Lower leg skin (tissue), 4 donors: Measurements from ENCODE around the gene RAB27B. TPM values are rescaled to one million over a fixed set of nuclear protein-coding genes. Genes with fewer than 3 reads are reported as not detected.
"Not testable (repeated sequence)": the region's sequence is repeated elsewhere in the genome, so short reads cannot be mapped to it uniquely, and the experiment has no call there.

Source experiments
- DNase-seq, 2 donors: peaks; one replicate each; pipeline ENCODE4 v3.0.0-alpha.2; 2019; ENCODE audit warnings: low spot score in 2 of 2
- H3K4me3 ChIP-seq: fragments of 200-600 bp; sonication (generic); 2 replicates; pipeline ENCODE4 v1.5.1; 2017; ENCODE audit warnings: mild to moderate bottlenecking, low read depth; ENCODE audit not compliant: poor library complexity, severe bottlenecking
- POLR2A ChIP-seq, 2 donors: fragments of 450-650 bp; IDR thresholded peaks; one replicate each; pipeline ENCODE4 v1.6.1; 2016 to 2017; ENCODE audit warnings: antibody characterized with exemption in 2 of 2, mild to moderate bottlenecking in 1 of 2, moderate library complexity in 1 of 2
- WGBS, 2 donors: methylation state at CpG; one replicate each; pipeline ENCODE4 v1.1.5; 2018; 5-methylcytosine and 5-hydroxymethylcytosine counted together
- intact Hi-C: fragments of 100-400 bp; cut with DNase I; formaldehyde crosslinking; loops from one replicate; pipeline ENCODE4 v1.15.0; 2023; ENCODE audit warnings: low total_unique reads
- total RNA-seq, 4 donors: library from RNA; depleted of rRNA; stranded (reverse); fragments of >200 nt; gene quantifications; one replicate each; pipeline ENCODE4 v1.1.0, GENCODE V29; 2016
- TF ChIP-seq, protein P1 (sequence below), 3 donors: fragments of 450-650 bp; IDR thresholded peaks; one replicate each; pipeline ENCODE4 v1.5.1; 2016; ENCODE audit warnings: antibody characterized with exemption in 3 of 3, mild to moderate bottlenecking in 3 of 3, moderate library complexity in 2 of 3

The RAB27B gene
- total RNA-seq, 4 donors from 2014 or later = 22.6 to 34.8 (median 27.2) TPM

DNA sequence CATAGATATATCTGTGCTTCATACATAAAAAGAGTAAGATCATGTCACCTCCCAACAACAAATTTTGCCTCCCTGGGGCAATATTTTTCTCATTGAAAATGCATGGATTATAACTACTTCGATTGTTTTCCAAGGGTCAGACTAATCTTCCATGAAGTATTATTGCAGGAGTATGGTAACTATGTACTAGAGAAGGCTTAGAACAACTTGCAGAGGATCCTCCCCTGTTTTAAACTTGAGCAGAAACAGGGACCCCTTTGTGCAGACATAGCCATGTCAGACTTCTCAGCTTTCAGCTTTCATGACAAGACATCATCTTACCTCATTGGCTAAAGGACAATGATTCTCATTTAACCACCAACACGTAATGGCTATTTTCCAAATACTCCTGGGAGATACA, 13.2 kb upstream of the RAB27B start:
- intact Hi-C loops = no loop called here
- H3K4me3 ChIP-seq = no peak overlapping the region
- DNase-seq = no peak
- TF ChIP-seq, protein P1, sequence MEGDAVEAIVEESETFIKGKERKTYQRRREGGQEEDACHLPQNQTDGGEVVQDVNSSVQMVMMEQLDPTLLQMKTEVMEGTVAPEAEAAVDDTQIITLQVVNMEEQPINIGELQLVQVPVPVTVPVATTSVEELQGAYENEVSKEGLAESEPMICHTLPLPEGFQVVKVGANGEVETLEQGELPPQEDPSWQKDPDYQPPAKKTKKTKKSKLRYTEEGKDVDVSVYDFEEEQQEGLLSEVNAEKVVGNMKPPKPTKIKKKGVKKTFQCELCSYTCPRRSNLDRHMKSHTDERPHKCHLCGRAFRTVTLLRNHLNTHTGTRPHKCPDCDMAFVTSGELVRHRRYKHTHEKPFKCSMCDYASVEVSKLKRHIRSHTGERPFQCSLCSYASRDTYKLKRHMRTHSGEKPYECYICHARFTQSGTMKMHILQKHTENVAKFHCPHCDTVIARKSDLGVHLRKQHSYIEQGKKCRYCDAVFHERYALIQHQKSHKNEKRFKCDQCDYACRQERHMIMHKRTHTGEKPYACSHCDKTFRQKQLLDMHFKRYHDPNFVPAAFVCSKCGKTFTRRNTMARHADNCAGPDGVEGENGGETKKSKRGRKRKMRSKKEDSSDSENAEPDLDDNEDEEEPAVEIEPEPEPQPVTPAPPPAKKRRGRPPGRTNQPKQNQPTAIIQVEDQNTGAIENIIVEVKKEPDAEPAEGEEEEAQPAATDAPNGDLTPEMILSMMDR (IDR thresholded peaks at IDR 0.05) = no peak
- no peak for TF ChIP-seq POLR2A (IDR thresholded peaks at IDR 0.05)
- WGBS, 2 donors = 73 to 86% methylated on average over 2 of the region's 2 CpGs

DNA sequence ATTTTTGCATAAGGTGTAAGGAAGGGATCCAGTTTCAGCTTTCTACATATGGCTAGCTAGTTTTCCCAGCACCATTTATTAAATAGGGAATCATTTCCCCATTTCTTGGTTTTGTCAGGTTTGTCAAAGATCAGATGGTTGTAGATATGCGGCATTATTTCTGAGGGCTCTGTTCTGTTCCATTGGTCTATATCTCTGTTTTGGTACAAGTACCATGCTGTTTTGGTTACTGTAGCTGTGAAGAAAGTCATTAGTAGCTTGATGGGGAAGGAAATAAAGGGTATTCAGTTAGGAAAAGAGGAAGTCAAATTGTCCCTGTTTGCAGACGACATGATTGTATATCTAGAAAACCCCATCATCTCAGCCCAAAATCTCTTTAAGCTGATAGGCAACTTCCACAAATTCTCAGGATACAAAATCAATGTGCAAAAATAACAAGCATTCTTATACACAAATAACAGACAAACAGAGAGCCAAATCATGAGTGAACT, 7.4 kb upstream of the RAB27B start:
- WGBS, 2 donors = 81 to 82% methylated on average over 2 of the region's 2 CpGs
- H3K4me3 ChIP-seq, intact Hi-C loops, DNase-seq: not testable (repeated sequence)

DNA sequence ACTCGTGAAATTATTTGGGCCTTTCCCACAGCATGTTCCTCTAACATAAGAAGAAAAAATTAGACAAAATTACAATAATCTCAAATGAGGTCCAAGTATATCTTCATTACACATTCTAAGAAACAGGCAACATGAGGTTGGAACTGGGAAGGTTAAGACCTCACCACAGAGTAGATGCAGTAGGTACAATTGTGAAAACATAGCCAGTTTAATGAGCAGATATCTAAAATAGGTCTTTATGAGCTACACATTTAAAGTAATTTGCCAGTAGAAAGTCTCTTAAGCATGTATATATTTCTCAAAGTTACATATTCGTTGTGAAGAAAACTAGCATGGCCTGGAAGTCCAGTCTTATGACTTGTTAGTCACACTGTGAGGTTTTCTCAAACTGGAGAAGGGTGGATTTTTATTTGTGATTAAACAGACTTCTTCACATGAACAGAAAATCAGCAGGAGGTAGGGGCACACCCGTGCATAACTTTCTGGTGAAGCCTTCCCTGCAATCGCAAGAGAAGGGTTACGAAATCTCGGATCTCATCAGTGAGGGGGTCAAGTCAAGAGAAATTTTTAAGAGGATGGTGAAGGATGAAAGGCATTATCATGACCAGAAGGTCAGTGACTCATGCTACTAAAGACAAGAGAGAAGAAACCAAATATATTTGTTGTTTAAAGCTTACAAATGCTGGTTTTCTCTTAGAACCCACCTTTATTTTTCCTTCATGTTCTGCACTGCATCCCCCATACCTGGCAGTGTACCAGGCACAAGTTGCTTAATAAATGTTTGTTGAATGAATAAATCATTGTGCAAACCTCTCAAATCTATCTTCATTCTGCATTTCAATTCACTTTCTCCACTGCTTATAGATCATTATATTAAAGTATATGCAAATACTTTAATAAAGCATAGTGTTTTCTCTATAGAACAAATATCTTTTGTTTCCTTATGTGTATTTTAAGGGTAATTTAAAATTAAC, 5.1 kb upstream of the RAB27B start:
- WGBS, 2 donors = 65 to 67% methylated on average over 6 of the region's 6 CpGs
- intact Hi-C loops = no loop called here
- no peak for DNase-seq
- H3K4me3 ChIP-seq = no peak overlapping the region
- TF ChIP-seq POLR2A (IDR thresholded peaks at IDR 0.05) = no peak
- TF ChIP-seq, protein P1 (IDR thresholded peaks at IDR 0.05) = no peak

DNA sequence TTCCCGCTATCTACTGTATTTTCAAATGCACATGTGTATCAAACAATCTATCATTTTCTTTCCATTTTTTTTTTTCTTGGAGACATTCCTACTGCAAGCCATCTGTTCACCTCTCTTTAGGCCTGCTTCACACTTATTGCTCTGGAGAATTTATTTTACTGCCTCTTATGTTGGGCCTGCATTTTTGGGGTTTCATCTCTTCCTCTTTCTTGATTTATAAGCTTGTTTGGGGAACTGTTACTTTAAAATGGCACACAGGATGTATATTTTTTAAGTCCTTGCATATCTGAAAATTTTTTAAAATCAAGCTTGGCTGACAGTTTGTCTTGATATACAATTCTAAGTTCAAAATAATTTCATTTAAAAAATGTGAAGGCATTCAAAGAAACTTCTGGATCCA, 3.5 kb upstream of the RAB27B start:
- no peak overlapping the region for H3K4me3 ChIP-seq
- 97 to 100% methylated on average over 1 of the region's 1 CpG for WGBS, 2 donors
- TF ChIP-seq, protein P1 (IDR thresholded peaks at IDR 0.05) = no peak
- no peak for TF ChIP-seq POLR2A (IDR thresholded peaks at IDR 0.05)
- intact Hi-C loops = no loop called here
- DNase-seq = no peak

DNA sequence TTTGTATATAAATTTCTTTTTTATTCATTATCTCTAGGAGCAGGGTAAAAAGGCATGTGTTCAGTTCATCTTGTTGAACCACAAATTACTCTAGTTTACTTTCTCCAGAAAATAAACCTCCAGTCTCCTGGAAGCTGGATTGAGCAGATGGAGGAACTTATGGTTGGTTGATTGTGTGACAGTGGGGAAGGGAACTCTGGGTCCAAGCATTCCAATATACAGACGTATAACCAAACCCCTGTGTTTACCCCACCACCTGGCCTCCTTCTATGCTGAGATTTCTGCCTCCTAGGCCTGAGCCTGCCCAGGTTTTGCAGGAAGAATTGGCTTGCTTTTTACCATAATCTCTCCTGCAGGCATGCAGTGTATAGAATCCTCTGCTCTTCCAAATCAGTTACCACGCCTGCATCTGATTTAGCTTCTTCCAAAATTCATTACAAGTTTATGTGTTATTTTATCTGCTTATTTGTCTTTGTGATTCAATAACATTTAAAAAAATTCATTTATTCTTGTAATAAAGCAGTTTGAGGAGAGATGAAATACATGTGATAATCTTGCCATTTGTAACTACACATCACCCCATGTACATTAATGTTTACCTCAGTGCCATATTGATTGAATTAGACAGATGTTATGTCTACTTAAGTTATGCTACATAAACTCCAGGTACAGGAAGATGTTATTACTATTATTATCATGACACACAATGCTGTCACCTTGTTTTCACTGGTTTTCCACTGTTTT, 2.5 kb upstream of the RAB27B start:
- WGBS, 2 donors = 69 to 78% methylated on average over 2 of the region's 2 CpGs
- TF ChIP-seq, protein P1 (IDR thresholded peaks at IDR 0.05) = no peak
- no peak for TF ChIP-seq POLR2A (IDR thresholded peaks at IDR 0.05)
- intact Hi-C loops = no loop called here
- no peak for DNase-seq
- H3K4me3 ChIP-seq = no peak overlapping the region

DNA sequence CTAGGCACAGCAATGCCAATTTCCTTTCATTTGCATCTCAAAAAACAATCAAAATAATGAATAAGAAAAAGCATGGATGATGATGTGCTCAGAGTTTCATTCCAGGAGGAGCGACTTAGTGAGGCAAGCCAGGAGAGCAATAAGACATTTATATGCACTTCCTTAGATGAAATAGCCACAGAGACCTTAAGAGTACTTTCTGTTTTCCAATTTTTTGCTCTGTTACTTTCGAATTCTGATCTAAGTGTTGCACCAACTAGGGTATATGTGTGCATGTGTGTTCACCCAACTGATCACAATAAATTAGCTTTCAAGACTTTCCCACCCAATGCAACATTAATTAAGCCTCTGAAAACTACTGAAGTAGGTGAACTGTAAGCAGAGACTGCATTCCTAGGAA, 709 bp downstream of the RAB27B start:
- TF ChIP-seq, protein P1 (IDR thresholded peaks at IDR 0.05) = no peak
- peak overlapping the region; percentile 29 for H3K4me3 ChIP-seq
- WGBS, 2 donors = 16 to 19% methylated on average over 2 of the region's 2 CpGs
- DNase-seq = no peak
- intact Hi-C loops = no loop called here
